MM.1S (cell line): Measurements from ENCODE around the gene DDX31.

Source experiments
- DNase-seq: peaks from one replicate; pipeline ENCODE4 v3.0.0-alpha.2; 2015
- H2AFZ ChIP-seq: fragments of 300-600 bp; sonication (generic); 2 replicates; pipeline ENCODE4 v1.6.0; 2016; ENCODE audit warnings: antibody characterized with exemption, low read length
- H3F3A ChIP-seq: fragments of 300-600 bp; sonication (generic); 2 replicates; pipeline ENCODE4 v1.6.1; 2016; ENCODE audit warnings: mild to moderate bottlenecking, antibody characterized with exemption, low read length, moderate library complexity, mixed read lengths; ENCODE audit not compliant: insufficient read depth
- H3K27ac ChIP-seq: fragments of 300-600 bp; sonication (generic); 2 replicates; pipeline ENCODE4 v1.5.1; 2016; ENCODE audit warnings: mild to moderate bottlenecking, low read length
- H3K27me3 ChIP-seq: fragments of 300-600 bp; sonication (generic); replicated peaks from 2 replicates; pipeline ENCODE4 v1.6.0; 2016; ENCODE audit warnings: low read length; ENCODE audit not compliant: insufficient read depth
- H3K36me3 ChIP-seq: fragments of 300-600 bp; sonication (generic); replicated peaks from 2 replicates; pipeline ENCODE4 v1.6.1; 2016; ENCODE audit warnings: mild to moderate bottlenecking, low read length, mixed read lengths; ENCODE audit not compliant: insufficient read depth
- H3K4me1 ChIP-seq: fragments of 300-600 bp; sonication (generic); 2 replicates; pipeline ENCODE4 v1.6.1; 2016; ENCODE audit warnings: low read length, mixed read lengths
- H3K4me2 ChIP-seq: fragments of 300-600 bp; sonication (generic); 2 replicates; pipeline ENCODE4 v1.6.0; 2016; ENCODE audit warnings: low read depth, low read length
- H3K4me3 ChIP-seq: fragments of 300-600 bp; sonication (generic); 2 replicates; pipeline ENCODE4 v1.5.1; 2016; ENCODE audit warnings: low read length, mixed read lengths
- H3K79me2 ChIP-seq: fragments of 300-600 bp; sonication (generic); 2 replicates; pipeline ENCODE4 v1.6.1; 2016; ENCODE audit warnings: mixed run types, low read length, mixed read lengths
- H3K9ac ChIP-seq: fragments of 300-600 bp; sonication (generic); 2 replicates; pipeline ENCODE4 v1.6.1; 2016; ENCODE audit warnings: low read length, mixed read lengths
- H3K9me2 ChIP-seq: fragments of 300-600 bp; sonication (generic); replicated peaks from 2 replicates; pipeline ENCODE4 v1.6.1; 2016; ENCODE audit warnings: mild to moderate bottlenecking, low read length, mixed read lengths; ENCODE audit not compliant: insufficient read depth
- H3K9me3 ChIP-seq: fragments of 300-600 bp; sonication (generic); replicated peaks from 2 replicates; pipeline ENCODE4 v1.6.1; 2016; ENCODE audit warnings: mild to moderate bottlenecking, low read length, mixed read lengths; ENCODE audit not compliant: insufficient read depth
- H4K20me1 ChIP-seq: fragments of 300-600 bp; sonication (generic); 2 replicates; pipeline ENCODE4 v1.6.1; 2016; ENCODE audit warnings: mild to moderate bottlenecking, low read length, moderate library complexity, mixed read lengths; ENCODE audit not compliant: insufficient read depth
- EZH2 ChIP-seq: fragments of 300-600 bp; sonication (generic); optimal IDR thresholded peaks from 2 replicates; pipeline ENCODE3; 2017; ENCODE audit warnings: low read depth, mild to moderate bottlenecking, antibody characterized with exemption, low read length, mixed read lengths
- EZH2phosphoT487 ChIP-seq: fragments of 300-600 bp; sonication (generic); IDR thresholded peaks from 2 replicates; pipeline ENCODE4 v1.6.1; 2018; ENCODE audit warnings: antibody characterized with exemption, low read length
- TF ChIP-seq, protein P1 (sequence below): fragments of 300-600 bp; sonication (generic); IDR thresholded peaks from 2 replicates; pipeline ENCODE4 v1.5.1; 2016; ENCODE audit warnings: antibody characterized with exemption, low read length, mixed read lengths

Gene DDX31

DNA sequence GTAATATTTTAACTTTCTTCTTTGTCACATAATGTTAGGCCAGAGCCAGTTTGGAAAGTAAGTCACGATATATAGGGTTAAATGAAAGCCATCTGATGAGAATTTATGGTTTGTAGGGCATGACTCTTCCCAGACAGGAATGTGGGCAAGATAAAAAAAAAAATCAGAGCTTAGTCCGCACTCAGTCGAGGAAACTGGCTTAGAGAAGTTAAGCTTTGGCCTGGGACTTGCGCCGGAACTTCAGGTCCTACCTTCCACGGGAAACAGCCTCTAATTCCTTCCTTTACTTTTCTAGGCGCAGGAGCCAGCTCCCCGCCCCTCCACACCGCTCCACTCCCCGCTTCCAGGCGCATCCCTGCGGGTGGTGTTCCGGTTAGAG lies 475 bp downstream of the DDX31 start:
- no peak for DNase-seq
- H3K27me3 ChIP-seq = no peaks in the 10 kb centered on the region

DNA sequence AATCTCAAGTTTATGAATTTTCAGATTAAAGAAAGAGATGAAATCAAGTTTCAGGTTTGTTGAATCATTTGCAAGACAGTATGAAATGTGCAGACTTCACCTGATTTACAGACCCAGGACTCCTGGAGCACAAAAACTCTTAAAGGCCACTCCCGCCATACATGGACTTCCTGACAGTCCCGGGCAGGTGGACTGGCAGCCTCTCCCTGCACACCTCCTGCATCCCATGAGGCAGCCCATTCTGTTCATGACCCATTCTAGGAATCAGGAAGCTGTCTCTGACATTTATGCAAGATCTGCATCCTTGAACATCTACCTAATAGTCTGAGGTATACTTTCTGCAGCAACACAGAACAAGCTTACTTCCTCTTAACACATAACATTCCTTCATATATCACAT lies 5.9 kb downstream of the DDX31 start:
- Histone ChIP-seq H3K4me1 (no peaks in the 10 kb centered on the region), H3K27me3 (no peaks in the 10 kb centered on the region), H3F3A (no peaks in the 10 kb centered on the region), H3K9me3 (no peaks in the 10 kb centered on the region), H4K20me1 (no peaks in the 10 kb centered on the region), H3K4me2 (no peak overlapping the region), H3K9me2 (no peaks in the 10 kb centered on the region), H2AFZ (no peak overlapping the region), H3K79me2 (peaks cover 59% of the 10 kb centered on the region), H3K9ac (no peak overlapping the region), H3K4me3 (no peak overlapping the region), H3K36me3 (no peaks in the 10 kb centered on the region), H3K27ac (no peak overlapping the region)
- TF ChIP-seq EZH2 (no peak), EZH2phosphoT487 (no peak)
- TF ChIP-seq, protein P1, sequence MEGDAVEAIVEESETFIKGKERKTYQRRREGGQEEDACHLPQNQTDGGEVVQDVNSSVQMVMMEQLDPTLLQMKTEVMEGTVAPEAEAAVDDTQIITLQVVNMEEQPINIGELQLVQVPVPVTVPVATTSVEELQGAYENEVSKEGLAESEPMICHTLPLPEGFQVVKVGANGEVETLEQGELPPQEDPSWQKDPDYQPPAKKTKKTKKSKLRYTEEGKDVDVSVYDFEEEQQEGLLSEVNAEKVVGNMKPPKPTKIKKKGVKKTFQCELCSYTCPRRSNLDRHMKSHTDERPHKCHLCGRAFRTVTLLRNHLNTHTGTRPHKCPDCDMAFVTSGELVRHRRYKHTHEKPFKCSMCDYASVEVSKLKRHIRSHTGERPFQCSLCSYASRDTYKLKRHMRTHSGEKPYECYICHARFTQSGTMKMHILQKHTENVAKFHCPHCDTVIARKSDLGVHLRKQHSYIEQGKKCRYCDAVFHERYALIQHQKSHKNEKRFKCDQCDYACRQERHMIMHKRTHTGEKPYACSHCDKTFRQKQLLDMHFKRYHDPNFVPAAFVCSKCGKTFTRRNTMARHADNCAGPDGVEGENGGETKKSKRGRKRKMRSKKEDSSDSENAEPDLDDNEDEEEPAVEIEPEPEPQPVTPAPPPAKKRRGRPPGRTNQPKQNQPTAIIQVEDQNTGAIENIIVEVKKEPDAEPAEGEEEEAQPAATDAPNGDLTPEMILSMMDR = no peak
- DNase-seq = no peak

More for the DNA sequence above, 475 bp downstream of the DDX31 start:
- peaks cover 90% of the 10 kb centered on the region for H3K79me2 ChIP-seq
- TF ChIP-seq, protein P1 = no peak
- TF ChIP-seq EZH2 = no peak
- TF ChIP-seq EZH2phosphoT487 = no peak
- peak overlapping the region; percentile 87 for H3K4me2 ChIP-seq
- peaks cover 11% of the 10 kb centered on the region for H3K4me1 ChIP-seq
- peaks cover 16% of the 10 kb centered on the region; the same call in 1 of the 2 replicates for H4K20me1 ChIP-seq
- H3K9me2 ChIP-seq = no peaks in the 10 kb centered on the region
- H3K9ac ChIP-seq = peak overlapping the region; percentile 92
- no peaks in the 10 kb centered on the region for H3K9me3 ChIP-seq
- H3F3A ChIP-seq = no peaks in the 10 kb centered on the region
- peak overlapping the region; percentile 87 for H3K27ac ChIP-seq
- H3K36me3 ChIP-seq = no peaks in the 10 kb centered on the region
- H3K4me3 ChIP-seq = peak overlapping the region; percentile 99
- H2AFZ ChIP-seq = peak overlapping the region; percentile 91

DNA sequence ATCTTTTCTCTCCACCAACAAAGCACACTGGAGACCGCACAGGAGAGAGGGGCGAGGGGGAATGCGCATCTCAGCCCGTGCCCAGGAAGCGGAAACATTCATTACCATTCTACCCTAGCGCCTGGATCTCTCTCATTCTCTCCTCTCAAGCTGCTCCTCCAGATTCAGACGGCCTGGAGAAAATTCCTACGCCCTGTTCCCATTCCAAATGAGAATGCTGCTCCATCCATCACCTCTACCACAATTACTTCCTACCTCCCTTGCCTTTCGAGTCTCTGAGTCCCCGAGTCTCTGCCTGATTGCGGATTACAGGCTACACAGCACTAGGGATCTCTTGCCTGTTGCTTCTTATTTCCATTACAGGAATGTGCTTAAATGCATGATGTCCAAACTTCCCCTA lies 6.7 kb downstream of the DDX31 start:
- no peaks in the 10 kb centered on the region for H3K9me3 ChIP-seq
- no peak for DNase-seq
- H3K27ac ChIP-seq = no peak overlapping the region
- peaks cover 53% of the 10 kb centered on the region for H3K79me2 ChIP-seq
- no peak overlapping the region for H3K4me2 ChIP-seq
- no peaks in the 10 kb centered on the region for H4K20me1 ChIP-seq
- no peak overlapping the region for H3K4me3 ChIP-seq
- H3K9me2 ChIP-seq = no peaks in the 10 kb centered on the region
- TF ChIP-seq EZH2phosphoT487 (no peak), EZH2 (no peak)
- TF ChIP-seq, protein P1 = no peak
- H3K36me3 ChIP-seq = no peaks in the 10 kb centered on the region; the same call in 1 of the 2 replicates
- H3K4me1 ChIP-seq = no peaks in the 10 kb centered on the region
- H3F3A ChIP-seq = no peaks in the 10 kb centered on the region
- H2AFZ ChIP-seq = no peak overlapping the region
- no peaks in the 10 kb centered on the region for H3K27me3 ChIP-seq
- H3K9ac ChIP-seq = no peak overlapping the region
